GM12873 (cell line): Measurements from ENCODE around the gene PTPN14.

Experiments used
- TF ChIP-seq, protein P1 (sequence below): IDR thresholded peaks from 2 replicates; pipeline ENCODE4 v1.5.1; 2012; ENCODE audit warnings: low read depth, mild to moderate bottlenecking, moderate library complexity, low read length, control low read depth; ENCODE audit not compliant: insufficient read depth; ENCODE audit errors: missing control alignments

PTPN14 gene

GRCh38 chr1:214500340-214501055 lies 50.9 kb downstream of the PTPN14 start:
- TF ChIP-seq, protein P1, sequence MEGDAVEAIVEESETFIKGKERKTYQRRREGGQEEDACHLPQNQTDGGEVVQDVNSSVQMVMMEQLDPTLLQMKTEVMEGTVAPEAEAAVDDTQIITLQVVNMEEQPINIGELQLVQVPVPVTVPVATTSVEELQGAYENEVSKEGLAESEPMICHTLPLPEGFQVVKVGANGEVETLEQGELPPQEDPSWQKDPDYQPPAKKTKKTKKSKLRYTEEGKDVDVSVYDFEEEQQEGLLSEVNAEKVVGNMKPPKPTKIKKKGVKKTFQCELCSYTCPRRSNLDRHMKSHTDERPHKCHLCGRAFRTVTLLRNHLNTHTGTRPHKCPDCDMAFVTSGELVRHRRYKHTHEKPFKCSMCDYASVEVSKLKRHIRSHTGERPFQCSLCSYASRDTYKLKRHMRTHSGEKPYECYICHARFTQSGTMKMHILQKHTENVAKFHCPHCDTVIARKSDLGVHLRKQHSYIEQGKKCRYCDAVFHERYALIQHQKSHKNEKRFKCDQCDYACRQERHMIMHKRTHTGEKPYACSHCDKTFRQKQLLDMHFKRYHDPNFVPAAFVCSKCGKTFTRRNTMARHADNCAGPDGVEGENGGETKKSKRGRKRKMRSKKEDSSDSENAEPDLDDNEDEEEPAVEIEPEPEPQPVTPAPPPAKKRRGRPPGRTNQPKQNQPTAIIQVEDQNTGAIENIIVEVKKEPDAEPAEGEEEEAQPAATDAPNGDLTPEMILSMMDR: no peak

GRCh38 chr1:214499732-214500131 lies 51.7 kb downstream of the PTPN14 start:
- TF ChIP-seq, protein P1: no peak

DNA sequence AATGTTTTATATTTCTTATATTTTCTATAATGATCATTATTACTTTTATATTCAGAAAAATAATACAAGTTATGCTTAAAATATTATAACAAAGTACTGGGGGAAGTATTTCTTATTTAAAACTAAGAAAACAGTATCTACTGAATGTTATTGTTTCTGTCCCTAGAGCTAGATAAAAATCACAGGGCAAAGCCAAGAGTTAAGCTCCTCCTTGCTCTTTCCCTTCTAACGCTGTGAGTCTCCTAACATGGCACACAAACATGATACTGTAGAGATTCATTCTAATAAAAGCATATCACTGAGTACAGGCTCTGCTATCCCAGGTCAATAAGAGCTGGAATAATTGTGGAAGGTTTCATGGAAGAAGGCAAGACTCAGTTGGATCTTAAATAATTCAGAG lies 53.4 kb downstream of the PTPN14 start:
- TF ChIP-seq, protein P1: no peak

GRCh38 chr1:214496126-214496525 lies 55.3 kb downstream of the PTPN14 start:
- TF ChIP-seq, protein P1: no peak

DNA sequence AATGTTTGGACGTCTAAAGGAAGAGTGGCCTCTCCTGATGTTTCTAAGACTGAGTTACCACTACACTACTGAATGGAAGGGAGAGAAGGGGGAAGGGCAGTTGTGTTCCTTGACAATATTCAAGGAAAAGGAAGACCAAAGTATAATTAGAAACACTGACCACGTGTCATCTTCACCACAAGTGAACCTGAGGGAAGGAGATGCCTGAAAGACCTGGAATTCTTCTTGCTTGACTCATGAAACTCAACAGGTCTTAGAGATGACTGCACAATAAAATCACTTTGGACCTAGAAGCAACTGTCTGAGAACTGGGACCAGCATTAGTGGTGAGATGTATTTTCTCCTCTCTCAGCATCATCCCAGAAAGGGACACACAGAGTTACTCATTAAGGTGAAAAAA lies 56.7 kb downstream of the PTPN14 start:
- TF ChIP-seq, protein P1: no peak

GRCh38 chr1:214493126-214493796 lies 58.1 kb downstream of the PTPN14 start:
- TF ChIP-seq, protein P1: no peak

DNA sequence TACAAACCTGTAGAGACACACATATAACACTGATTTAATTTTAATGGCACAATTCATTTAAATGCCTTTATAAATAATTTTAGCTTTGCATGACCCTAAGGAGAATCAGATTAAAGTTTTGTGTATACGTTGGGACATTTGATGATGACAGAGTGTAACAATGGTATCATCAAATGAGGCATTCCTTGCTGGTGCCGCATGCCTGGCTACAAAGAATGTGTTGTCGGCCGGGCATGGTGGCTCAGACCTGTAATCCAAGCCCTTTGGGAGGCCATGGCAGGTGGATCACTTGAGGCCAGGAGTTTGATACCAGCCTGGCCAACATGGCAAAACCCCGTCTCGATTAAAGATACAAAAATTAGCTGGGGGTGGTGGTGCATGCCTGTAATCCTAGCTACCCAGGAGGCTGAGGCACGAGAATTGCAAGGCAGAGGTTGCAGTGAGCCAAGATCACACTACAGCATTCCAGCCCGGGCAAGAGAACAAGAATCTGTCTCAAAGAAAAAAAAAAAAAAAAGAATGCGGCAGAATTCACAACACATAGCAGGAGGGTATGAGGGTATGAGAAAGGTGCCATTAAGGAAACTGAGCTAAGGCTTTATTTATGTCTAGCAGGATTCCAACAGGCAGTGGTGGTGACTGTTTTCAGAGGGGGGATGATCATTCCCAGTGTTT lies 58.9 kb downstream of the PTPN14 start:
- TF ChIP-seq, protein P1: no peak
